IPS-20b (cell line): ENCODE results near the gene F12.

Experiments used
- H3K27ac ChIP-seq: one replicate; pipeline ENCODE4 v1.5.1; 2013; ENCODE audit warnings: low read length
- H3K27me3 ChIP-seq: 2 replicates; pipeline ENCODE4 v1.6.1; 2013; ENCODE audit warnings: mild to moderate bottlenecking, low read length, inconsistent platforms; ENCODE audit not compliant: insufficient read depth
- H3K36me3 ChIP-seq: 2 replicates; pipeline ENCODE4 v1.6.1; 2013; ENCODE audit warnings: low read depth, mild to moderate bottlenecking, inconsistent platforms, low read length, moderate library complexity; ENCODE audit not compliant: insufficient read depth
- H3K4me1 ChIP-seq: 2 replicates; pipeline ENCODE4 v1.6.1; 2013; ENCODE audit warnings: mild to moderate bottlenecking, control low read depth, inconsistent platforms, low read length, moderate library complexity; ENCODE audit not compliant: insufficient read depth
- H3K4me3 ChIP-seq: 2 replicates; pipeline ENCODE4 v1.5.1; 2013; ENCODE audit warnings: mild to moderate bottlenecking, low read length, inconsistent platforms
- H3K9ac ChIP-seq: 2 replicates; pipeline ENCODE4 v1.6.1; 2013; ENCODE audit warnings: low read depth, mild to moderate bottlenecking, inconsistent platforms, low read length, moderate library complexity
- H3K9me3 ChIP-seq: 2 replicates; pipeline ENCODE4 v1.6.1; 2013; ENCODE audit warnings: mild to moderate bottlenecking, low read depth, low read length, inconsistent platforms; ENCODE audit not compliant: insufficient read depth

Gene F12

DNA sequence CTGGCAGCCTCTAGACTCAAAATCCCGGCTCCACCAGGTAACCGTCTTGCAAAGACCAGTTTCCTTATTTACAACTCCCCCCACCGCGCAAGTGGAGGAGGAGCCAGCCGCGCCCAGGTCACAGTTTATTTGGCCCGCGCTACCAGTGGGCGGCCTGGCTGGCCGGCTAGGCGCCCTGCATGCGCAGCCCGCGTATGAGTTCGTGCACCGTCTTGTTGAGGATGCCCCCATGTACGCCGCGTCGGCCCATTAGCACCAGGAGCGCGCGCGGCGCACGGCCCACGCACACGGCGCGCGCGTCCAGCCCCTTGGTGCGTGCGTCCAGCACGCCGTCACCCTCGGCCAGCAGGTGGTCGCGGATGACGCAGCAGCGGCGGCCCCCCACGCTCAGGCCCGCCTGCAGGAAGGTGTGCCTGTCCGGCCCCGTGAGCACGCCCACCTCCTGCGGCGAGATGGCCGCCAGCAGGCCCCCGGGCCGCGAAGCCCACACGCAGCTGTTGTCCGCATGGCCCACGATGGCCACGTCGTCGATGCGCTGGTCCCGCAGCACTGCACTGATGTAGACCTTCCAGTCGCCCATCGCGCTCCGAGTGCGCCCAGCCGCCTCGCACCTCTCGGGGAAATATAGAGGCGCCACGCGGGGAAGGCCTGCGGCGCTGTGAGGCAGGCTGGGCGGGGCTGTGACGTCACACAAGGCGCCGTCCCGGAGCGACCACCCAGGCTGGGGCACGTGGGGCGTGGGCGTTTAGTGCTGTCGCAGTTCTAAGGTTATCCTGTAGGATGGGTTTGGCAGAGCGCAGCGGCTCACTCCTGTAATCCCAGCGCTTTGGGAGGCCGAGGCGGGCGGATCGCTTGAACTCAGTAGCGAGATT is 9.1 kb downstream of the F12 start, which contains the start of gene PFN3:
Gene PFN3 (minus strand): TSS at position 665 of the 872 bp plus-strand sequence. CDS start 85 bp downstream, at position 580.
- no peak within 1 kb of the TSS for H3K27ac ChIP-seq
- H3K27me3 ChIP-seq, result peaks cover 62% of the 10 kb centered on the region
- no peaks in the 10 kb centered on the region for H3K4me1 ChIP-seq

DNA sequence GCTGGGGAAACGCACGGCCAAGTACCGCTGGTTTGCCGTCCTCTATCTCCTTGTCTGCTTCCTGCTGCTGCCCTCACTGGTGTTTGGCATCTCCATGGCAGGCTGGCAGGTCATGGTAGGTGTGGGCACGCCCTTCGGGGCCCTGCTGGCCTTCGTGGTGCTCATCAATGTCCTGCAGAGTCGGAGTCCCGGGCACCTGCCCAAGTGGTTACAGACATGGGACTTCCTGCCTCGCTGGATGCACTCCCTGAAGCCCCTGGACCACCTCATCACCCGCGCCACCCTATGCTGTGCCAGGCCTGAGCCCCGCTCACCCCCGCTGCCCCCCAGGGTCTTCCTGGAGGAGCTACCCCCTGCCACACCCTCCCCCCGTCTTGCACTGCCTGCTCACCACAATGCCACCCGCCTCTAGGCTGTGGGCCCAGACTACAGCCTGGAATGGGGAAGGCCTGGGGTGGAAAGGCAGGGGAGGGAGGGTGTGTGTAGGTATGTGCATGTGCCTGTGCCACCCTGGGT is 11.4 kb downstream of the F12 start:
- Histone ChIP-seq H3K36me3 (no peaks in the 10 kb centered on the region), H3K4me1 (no peaks in the 10 kb centered on the region), H3K4me3 (no peak overlapping the region), H3K9me3 (no peaks in the 10 kb centered on the region), H3K27ac (no peak overlapping the region), H3K9ac (no peak overlapping the region), H3K27me3 (peaks cover 39% of the 10 kb centered on the region)

More for the DNA sequence above, 9.1 kb downstream of the F12 start, which contains the start of gene PFN3:
- H3K36me3 ChIP-seq, result no peaks in the 10 kb centered on the region
- H3K9me3 ChIP-seq, result no peaks in the 10 kb centered on the region
- no peak within 1 kb of the TSS for H3K4me3 ChIP-seq
- H3K9ac ChIP-seq, result no peak within 1 kb of the TSS

DNA sequence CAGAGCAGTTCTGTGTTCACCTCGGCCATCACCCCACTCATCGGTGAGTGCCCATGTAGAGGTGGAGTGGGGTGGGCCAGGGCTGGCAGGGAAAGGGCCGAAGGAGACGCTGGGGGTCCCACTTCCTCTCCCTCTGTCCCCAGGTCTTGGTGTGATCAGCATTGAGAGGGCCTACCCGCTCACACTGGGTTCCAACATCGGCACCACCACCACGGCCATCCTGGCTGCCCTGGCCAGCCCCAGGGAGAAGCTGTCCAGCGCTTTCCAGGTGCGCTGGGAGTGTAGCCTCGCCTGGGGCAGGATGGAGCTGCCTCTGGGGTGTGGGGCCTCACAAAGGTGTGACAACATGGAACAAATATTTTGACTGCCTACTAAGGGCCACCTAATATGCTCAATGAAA is 12.6 kb downstream of the F12 start:
- Histone ChIP-seq H3K4me1 (no peaks in the 10 kb centered on the region), H3K27me3 (peaks cover 28% of the 10 kb centered on the region), H3K27ac (no peak overlapping the region), H3K9ac (no peak overlapping the region), H3K9me3 (no peaks in the 10 kb centered on the region), H3K36me3 (no peaks in the 10 kb centered on the region), H3K4me3 (no peak overlapping the region)

DNA sequence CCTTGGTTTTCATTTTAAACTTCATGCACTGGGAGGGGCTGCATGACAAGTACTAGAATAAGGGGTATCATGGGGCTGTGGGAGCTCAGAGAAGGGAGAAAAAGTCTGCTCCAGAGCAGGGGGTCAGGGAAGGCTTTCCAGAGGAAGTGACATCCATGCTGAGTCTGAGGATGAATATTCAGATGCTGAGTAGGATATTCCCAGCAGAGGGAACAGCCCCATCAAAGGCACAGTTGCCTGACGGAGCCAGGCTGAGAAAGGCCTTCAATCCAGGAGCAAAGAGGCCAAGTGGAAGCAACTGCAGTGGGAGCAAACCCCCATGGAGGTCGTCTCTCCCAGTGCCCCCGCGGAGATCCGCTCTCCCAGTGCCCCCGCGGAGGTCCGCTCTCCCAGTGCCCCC is 13.3 kb downstream of the F12 start:
- Histone ChIP-seq H3K9ac (no peak overlapping the region), H3K9me3 (no peaks in the 10 kb centered on the region), H3K4me1 (no peaks in the 10 kb centered on the region), H3K27me3 (peaks cover 21% of the 10 kb centered on the region), H3K27ac (no peak overlapping the region), H3K36me3 (no peaks in the 10 kb centered on the region), H3K4me3 (no peak overlapping the region)

DNA sequence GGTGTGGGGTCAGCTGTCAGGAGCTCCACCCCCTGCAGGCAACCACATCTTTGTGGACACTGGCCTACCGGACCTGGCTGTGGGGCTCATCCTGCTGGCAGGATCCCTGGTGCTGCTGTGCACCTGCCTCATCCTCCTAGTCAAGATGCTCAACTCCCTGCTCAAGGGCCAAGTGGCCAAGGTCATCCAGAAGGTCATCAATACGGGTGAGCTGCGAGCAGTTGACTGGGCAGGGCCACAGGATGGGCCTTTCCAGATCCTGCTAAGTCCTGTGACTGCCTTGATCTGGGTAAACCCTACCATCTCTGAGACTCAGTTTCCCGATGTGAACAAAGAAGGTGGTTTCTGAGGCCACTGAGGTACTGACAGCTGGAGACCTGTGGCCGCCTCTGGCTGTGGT is 15.4 kb downstream of the F12 start:
- H3K36me3 ChIP-seq, result no peaks in the 10 kb centered on the region
- H3K9ac ChIP-seq, result no peak overlapping the region
- no peaks in the 10 kb centered on the region for H3K9me3 ChIP-seq
- no peak overlapping the region for H3K4me3 ChIP-seq
- H3K4me1 ChIP-seq, result no peaks in the 10 kb centered on the region; the same call in 1 of the 2 replicates
- H3K27ac ChIP-seq, result no peak overlapping the region
- peaks cover 14% of the 10 kb centered on the region for H3K27me3 ChIP-seq

DNA sequence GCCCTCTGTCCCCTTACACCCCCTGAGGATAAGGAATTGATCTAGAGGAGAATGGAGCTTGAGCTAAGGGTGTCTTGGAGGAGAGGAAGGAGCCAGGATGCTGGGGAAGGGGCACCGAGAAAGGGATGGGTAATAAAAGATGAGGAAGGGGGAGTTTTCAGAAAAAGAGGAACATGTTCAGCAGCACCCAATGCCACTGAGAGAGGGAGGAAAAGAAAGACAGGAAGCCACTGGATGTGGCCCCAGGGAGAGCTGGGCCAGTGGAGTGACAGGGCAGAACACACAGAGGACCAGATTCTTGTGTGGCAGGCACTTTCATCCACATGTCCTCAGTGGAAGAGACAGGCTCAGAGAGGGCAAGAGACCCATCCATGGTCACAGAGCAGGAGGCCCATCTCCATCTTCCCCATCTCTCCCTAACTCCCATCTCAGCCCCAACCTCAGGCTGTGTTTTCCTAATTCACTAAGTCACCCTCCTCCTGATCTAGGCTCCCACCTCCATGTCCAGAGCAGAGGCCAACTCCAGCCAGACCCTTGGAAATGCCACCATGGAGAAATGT is 16.1 kb downstream of the F12 start:
- H3K9ac ChIP-seq, result no peak overlapping the region

DNA sequence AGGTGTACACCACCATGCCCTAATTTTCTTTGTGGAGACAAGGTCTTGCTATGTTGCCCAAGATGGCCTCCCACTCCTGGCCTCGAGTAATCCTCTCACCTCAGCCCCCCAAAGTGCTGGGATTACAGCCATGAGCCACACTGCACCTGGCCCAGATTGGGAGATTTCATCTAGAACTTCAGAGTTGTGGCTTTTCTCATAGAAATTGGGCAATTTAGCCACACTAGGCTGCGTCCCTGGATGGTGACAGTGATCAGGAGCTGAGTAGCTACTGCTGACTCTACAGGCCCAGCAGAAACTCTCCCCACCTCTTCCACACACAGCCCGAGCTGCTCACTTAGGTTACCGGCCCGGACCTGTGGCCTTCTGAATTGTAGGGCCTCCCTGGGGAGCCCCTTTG is 16.6 kb downstream of the F12 start:
- no peak overlapping the region for H3K27ac ChIP-seq
- H3K4me1 ChIP-seq, result no peaks in the 10 kb centered on the region; the same call in 1 of the 2 replicates
- no peaks in the 10 kb centered on the region for H3K36me3 ChIP-seq
- H3K27me3 ChIP-seq, result peaks cover 26% of the 10 kb centered on the region
- no peak overlapping the region for H3K4me3 ChIP-seq
- H3K9ac ChIP-seq, result no peak overlapping the region
- no peaks in the 10 kb centered on the region for H3K9me3 ChIP-seq

More for the DNA sequence above, 16.1 kb downstream of the F12 start:
- Histone ChIP-seq H3K9me3 (no peaks in the 10 kb centered on the region), H3K4me3 (no peak overlapping the region), H3K36me3 (no peaks in the 10 kb centered on the region), H3K27me3 (peaks cover 21% of the 10 kb centered on the region), H3K27ac (no peak overlapping the region), H3K4me1 (no peaks in the 10 kb centered on the region; the same call in 1 of the 2 replicates)

DNA sequence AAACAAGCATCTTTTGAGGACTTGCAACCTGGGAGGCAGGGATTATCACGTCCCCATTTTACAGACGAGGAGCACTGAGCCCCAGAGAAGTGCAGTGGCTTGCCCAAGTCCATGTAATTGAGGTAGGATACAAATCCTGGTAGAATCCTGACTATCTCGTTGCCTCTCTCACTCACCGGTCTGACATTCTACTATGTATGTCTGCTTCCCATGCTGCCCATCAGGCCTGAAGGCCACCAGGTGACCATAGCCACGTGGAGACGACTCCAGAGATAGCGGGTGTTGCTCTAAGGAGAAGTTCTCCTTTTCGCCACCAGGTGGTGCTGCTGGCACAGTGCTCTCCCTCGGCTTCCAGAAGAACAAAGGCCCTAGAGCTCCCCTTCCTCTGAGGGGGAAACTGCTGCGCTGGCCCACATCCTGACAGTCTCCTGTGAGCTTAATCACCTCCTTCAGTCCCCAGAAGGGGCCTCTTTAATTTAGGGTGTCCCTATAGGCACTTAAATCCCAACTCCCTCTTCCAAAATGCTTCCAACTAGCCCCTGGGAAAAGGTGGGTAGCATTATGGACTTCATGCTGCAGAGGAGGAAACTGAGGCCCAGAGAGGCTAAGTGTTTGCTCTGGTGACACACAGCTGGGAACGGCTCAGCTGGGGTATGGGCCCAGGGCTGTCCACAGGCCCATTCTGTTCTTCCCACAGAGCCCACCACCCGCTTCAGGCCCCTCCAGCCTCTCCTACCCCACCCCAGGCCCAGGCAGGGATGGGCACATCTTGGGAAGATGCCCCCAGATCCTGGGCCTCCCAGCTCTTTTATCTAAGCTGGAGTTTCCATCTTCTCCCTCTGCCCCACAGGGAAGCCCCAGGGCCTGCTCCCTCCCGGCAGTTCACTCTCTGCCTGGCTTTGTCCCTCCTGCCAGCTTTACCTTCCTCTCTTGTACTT is 18.7 kb downstream of the F12 start:
- no peaks in the 10 kb centered on the region for H3K36me3 ChIP-seq
- H3K9me3 ChIP-seq, result no peaks in the 10 kb centered on the region
- H3K9ac ChIP-seq, result peak overlapping the region; percentile 47; the same call in 1 of the 2 replicates
- H3K27ac ChIP-seq, result no peak overlapping the region
- H3K4me1 ChIP-seq, result no peaks in the 10 kb centered on the region; the same call in 1 of the 2 replicates
- H3K27me3 ChIP-seq, result peaks cover 26% of the 10 kb centered on the region
- no peak overlapping the region for H3K4me3 ChIP-seq

DNA sequence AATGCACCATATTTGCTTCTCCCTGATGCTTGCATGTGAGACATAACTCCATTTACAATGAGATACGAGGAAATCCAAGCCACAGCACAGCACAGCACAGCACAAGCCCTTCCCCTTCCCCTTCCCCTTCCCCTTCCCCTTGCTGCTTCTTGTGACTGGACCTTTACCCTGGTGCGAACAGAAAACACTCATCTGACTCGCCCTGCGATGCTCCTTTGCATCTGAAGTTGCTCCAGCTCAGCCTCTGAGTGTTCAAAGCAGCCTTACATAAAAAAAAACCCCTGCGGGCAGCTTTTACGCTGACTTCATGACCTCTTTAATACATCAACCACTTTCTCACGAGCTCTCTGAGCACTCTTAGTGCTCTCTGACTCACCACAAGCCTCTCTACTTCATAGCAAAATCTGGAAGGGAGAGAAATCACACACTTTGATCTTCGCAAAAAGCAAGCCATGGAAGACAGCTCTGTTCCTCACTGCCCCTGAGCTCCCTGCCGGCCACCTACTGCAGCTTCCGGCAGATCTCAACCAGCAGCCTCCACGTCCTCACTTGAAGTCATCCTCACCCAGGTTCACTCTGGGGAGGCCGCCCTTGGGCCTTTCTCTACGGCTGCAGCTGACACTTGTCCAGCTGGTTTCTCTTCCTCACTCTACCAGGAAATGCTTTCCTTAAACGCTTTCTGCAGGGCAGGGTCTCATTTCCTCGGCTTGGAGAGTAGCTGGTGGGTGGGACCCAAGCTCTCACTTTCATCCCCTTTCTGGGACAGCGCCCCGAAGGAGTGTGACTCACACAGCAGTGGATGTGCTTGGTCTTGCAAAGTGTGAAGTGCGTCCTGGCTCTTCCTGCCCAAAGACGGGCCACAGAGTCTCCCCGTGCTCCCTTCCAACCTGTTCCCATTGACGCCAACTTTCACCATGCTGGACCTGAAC is 19.9 kb downstream of the F12 start:
- H3K27ac ChIP-seq, result no peak overlapping the region
- H3K9ac ChIP-seq, result no peak overlapping the region
- no peaks in the 10 kb centered on the region for H3K9me3 ChIP-seq
- H3K4me1 ChIP-seq, result no peaks in the 10 kb centered on the region; the same call in 1 of the 2 replicates
- no peak overlapping the region for H3K4me3 ChIP-seq
- H3K27me3 ChIP-seq, result peaks cover 26% of the 10 kb centered on the region
- no peaks in the 10 kb centered on the region for H3K36me3 ChIP-seq

DNA sequence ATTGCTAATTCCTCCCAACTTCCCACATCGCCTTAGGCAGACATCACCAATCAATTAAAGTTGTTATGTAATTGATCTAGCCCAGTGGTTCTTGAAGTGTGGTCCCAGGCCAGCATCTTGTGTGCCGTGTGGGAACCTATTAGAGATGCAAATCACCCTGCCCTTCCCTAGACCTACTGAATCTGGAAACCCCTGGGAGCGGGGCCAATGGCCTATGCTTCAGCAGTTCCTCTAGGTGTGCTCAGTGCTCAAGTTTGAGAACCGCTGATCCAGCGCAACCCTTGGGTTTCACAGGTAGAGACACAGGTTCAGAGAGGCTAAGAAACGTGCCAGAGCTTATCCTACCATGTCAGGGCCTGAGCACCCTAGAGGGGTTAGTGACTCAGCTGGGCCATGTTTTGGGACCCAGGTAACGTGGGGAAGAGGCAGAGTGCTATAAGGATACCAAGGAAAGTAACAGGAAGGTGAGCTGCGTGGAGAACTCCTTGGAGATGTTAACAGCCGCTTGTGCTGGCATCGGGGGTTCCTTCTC is 20.8 kb downstream of the F12 start:
- Histone ChIP-seq H3K36me3 (no peaks in the 10 kb centered on the region), H3K4me1 (no peaks in the 10 kb centered on the region; the same call in 1 of the 2 replicates), H3K9ac (no peak overlapping the region), H3K4me3 (no peak overlapping the region), H3K9me3 (no peaks in the 10 kb centered on the region), H3K27me3 (peaks cover 26% of the 10 kb centered on the region), H3K27ac (no peak overlapping the region)
